Smooth muscle cell (in vitro differentiated cells): Measurements from ENCODE around the gene EDEM2. TPM values are rescaled to one million over a fixed set of nuclear protein-coding genes. Genes with fewer than 3 reads are reported as not detected.
"Not testable (repeated sequence)": the region's sequence is repeated elsewhere in the genome, so short reads cannot be mapped to it uniquely, and the experiment has no call there.

Source experiments
- DNase-seq: peaks from one replicate; lab custom pipeline; 2025; ENCODE audit not compliant: unreplicated experiment; lab: John Stamatoyannopoulos, UW
- H2AFZ ChIP-seq: fragments of 200-600 bp; sonication (generic); 2 replicates; pipeline ENCODE4 v1.6.0; 2016; ENCODE audit warnings: antibody characterized with exemption, low read depth, mild to moderate bottlenecking
- H3F3A ChIP-seq: fragments of 200-600 bp; sonication (generic); 2 replicates; pipeline ENCODE4 v1.6.0; 2017; ENCODE audit warnings: antibody characterized with exemption, low read depth
- H3K27ac ChIP-seq: fragments of 200-600 bp; sonication (generic); 2 replicates; pipeline ENCODE4 v1.5.1; 2016; ENCODE audit warnings: low read depth, mild to moderate bottlenecking
- H3K27me3 ChIP-seq: fragments of 200-600 bp; sonication (generic); 2 replicates; pipeline ENCODE4 v1.6.1; 2016; ENCODE audit warnings: low read depth, mild to moderate bottlenecking
- H3K36me3 ChIP-seq: fragments of 200-600 bp; sonication (generic); 2 replicates; pipeline ENCODE4 v1.5.1; 2016; ENCODE audit warnings: low read depth
- H3K4me1 ChIP-seq: fragments of 200-600 bp; sonication (generic); 2 replicates; pipeline ENCODE4 v1.5.1; 2016; ENCODE audit warnings: low read depth
- H3K4me2 ChIP-seq: fragments of 200-600 bp; sonication (generic); 2 replicates; pipeline ENCODE4 v1.6.0; 2016; ENCODE audit warnings: mild to moderate bottlenecking
- H3K4me3 ChIP-seq: fragments of 200-600 bp; sonication (generic); 2 replicates; pipeline ENCODE4 v1.5.1; 2016; ENCODE audit warnings: mild to moderate bottlenecking
- H3K79me2 ChIP-seq: fragments of 200-600 bp; sonication (generic); 2 replicates; pipeline ENCODE4 v1.6.0; 2016; ENCODE audit warnings: low read depth, mild to moderate bottlenecking
- H3K9ac ChIP-seq: fragments of 200-600 bp; sonication (generic); 2 replicates; pipeline ENCODE4 v1.6.0; 2016; ENCODE audit warnings: low read depth
- H3K9me3 ChIP-seq: fragments of 200-600 bp; sonication (generic); replicated peaks from 2 replicates; pipeline ENCODE4 v1.5.1; 2016; ENCODE audit warnings: low read depth
- H4K20me1 ChIP-seq: fragments of 200-600 bp; sonication (generic); 2 replicates; pipeline ENCODE4 v1.6.0; 2016; ENCODE audit warnings: low read depth
- WGBS: methylation state at CpG from one replicate; pipeline ENCODE4 v1.1.7; 2016; ENCODE audit warnings: low lambda C conversion rate; 5-methylcytosine and 5-hydroxymethylcytosine counted together
- polyA plus RNA-seq: library from polyadenylated mRNA; unstranded; fragments of >200 nt; fragmentation: Nextera tagmentation; extraction: Ambion mirVana; gene quantifications from 2 replicates; pipeline ENCODE4 v1.2.1, GENCODE V29; 2016
- total RNA-seq: library from RNA; depleted of rRNA; stranded (reverse); fragments of >200 nt; gene quantifications from 2 replicates; pipeline ENCODE4 v1.2.3, GENCODE V29; 2014
- TF ChIP-seq, protein P1 (sequence below): fragments of 200-600 bp; sonication (generic); IDR thresholded peaks from 2 replicates; pipeline ENCODE4 v1.5.1; 2017; ENCODE audit warnings: borderline replicate concordance, mild to moderate bottlenecking, antibody characterized with exemption; ENCODE audit not compliant: insufficient read depth, poor library complexity, severe bottlenecking

Gene EDEM2
- total and polyA plus RNA-seq, 2 experiments from 2014 or later: 11.6 to 22.6 TPM

DNA sequence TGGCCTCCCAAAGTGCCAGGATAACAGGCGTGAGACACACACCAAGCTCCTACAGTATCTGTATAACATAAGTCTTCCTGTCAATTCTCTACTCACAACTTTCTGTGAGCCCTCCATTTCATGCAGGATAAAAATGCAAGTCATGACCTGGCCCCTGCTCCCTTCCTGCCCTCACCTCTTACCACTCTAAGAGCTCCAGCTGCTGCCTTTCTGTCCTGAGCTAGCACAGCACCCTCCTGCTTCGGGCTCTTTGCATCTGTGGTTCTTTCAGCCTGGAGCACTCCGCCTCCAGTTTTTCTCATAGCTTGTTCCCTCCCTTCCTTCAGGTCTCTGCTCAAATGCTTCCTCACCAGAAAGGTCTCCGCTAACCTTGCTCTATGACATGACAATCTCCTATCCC lies 30.9 kb downstream of the EDEM2 start:
- H3K9ac ChIP-seq: no peak overlapping the region
- H3K4me2 ChIP-seq: no peak overlapping the region
- H3F3A ChIP-seq: no peaks in the 10 kb centered on the region
- H3K79me2 ChIP-seq: no peaks in the 10 kb centered on the region
- H3K27me3 ChIP-seq: no peaks in the 10 kb centered on the region
- no peaks in the 10 kb centered on the region for H3K9me3 ChIP-seq
- no peaks in the 10 kb centered on the region for H4K20me1 ChIP-seq
- TF ChIP-seq, protein P1, sequence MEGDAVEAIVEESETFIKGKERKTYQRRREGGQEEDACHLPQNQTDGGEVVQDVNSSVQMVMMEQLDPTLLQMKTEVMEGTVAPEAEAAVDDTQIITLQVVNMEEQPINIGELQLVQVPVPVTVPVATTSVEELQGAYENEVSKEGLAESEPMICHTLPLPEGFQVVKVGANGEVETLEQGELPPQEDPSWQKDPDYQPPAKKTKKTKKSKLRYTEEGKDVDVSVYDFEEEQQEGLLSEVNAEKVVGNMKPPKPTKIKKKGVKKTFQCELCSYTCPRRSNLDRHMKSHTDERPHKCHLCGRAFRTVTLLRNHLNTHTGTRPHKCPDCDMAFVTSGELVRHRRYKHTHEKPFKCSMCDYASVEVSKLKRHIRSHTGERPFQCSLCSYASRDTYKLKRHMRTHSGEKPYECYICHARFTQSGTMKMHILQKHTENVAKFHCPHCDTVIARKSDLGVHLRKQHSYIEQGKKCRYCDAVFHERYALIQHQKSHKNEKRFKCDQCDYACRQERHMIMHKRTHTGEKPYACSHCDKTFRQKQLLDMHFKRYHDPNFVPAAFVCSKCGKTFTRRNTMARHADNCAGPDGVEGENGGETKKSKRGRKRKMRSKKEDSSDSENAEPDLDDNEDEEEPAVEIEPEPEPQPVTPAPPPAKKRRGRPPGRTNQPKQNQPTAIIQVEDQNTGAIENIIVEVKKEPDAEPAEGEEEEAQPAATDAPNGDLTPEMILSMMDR: no peak
- WGBS: 96% methylated on average over 4 of the region's 4 CpGs
- H3K36me3 ChIP-seq: no peaks in the 10 kb centered on the region
- no peak overlapping the region for H3K27ac ChIP-seq
- H2AFZ ChIP-seq: no peak overlapping the region
- H3K4me1 ChIP-seq: no peaks in the 10 kb centered on the region
- H3K4me3 ChIP-seq: no peak overlapping the region
- DNase-seq: no peak

DNA sequence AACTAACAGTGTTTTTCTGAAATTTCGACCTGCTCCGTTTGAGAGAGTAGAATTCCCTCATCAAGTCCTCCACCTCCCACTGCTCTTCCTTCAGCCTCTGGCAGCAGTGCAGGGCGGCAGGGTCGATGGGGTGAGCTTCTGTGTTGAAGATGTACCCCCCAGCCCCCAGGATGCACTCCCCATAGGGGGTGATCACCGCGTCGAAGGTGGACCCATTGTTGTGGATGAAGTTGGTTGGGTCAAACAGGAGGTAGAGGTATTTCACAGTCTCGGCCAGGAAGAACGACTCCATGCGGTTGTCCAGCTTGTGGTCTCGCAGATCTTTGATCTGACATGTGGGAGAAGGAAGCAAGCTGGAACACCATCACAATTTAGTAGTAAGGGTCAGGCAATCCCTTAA lies 31.5 kb downstream of the EDEM2 start:
- TF ChIP-seq, protein P1: no peak
- Histone ChIP-seq H3K4me3 (no peak overlapping the region), H3K79me2 (no peaks in the 10 kb centered on the region), H3F3A (no peaks in the 10 kb centered on the region), H4K20me1 (no peaks in the 10 kb centered on the region), H3K4me1 (no peaks in the 10 kb centered on the region), H3K27ac (no peak overlapping the region), H3K4me2 (no peak overlapping the region), H3K9me3 (no peaks in the 10 kb centered on the region), H3K27me3 (no peaks in the 10 kb centered on the region), H3K9ac (no peak overlapping the region), H3K36me3 (no peaks in the 10 kb centered on the region), H2AFZ (no peak overlapping the region)
- DNase-seq: no peak
- WGBS: 95% methylated on average over 11 of the region's 11 CpGs

GRCh38 chr20:35112276-35112675 lies 34.9 kb downstream of the EDEM2 start:
- H3K4me3 ChIP-seq, DNase-seq, H3K36me3 ChIP-seq, H2AFZ ChIP-seq, H3K79me2 ChIP-seq, H4K20me1 ChIP-seq, H3K27ac ChIP-seq, H3K27me3 ChIP-seq, H3F3A ChIP-seq, H3K4me2 ChIP-seq, H3K9ac ChIP-seq, H3K9me3 ChIP-seq, H3K4me1 ChIP-seq: not testable (repeated sequence)
- over 99% methylated on average over 5 of the region's 5 CpGs for WGBS

DNA sequence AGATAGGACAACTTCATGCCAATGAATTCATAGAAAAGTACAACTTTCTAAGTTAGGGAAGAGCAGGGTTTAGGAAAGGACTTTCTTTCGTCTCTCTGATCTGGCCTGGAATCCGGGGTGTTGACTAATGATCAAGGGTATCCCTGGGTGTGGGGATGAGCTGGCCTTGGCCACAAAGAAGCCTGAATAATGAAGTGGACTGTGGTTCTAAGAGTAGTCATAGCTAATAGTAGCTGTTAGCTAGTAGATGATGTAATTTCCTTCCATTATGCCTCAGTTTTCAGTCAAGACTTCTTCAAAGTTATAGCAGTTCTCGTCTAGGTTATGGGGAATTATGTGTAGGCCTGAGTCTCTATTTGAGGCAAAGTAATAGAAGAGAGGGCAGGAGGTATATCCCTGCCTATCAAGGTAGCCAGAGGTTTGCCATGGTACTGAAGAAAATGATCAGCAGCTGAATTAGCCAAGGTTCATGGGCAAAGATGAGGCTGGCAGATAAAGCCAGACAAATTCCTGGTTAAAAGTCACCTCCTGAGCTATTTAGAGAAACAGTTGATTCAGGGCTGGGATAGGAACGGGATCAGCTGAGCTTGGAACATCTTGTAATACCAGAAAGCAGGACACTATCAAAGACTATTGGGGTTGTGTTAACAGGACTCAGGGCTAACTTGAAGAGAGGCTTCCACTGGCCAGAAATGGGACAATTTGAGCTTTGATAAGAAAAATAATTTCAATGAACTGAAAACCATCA lies 35.8 kb downstream of the EDEM2 start:
- no peak for DNase-seq
- H3K9me3 ChIP-seq: no peaks in the 10 kb centered on the region
- 42% methylated on average over 4 of the region's 4 CpGs for WGBS
- H2AFZ ChIP-seq: no peak overlapping the region
- no peaks in the 10 kb centered on the region for H3K36me3 ChIP-seq
- TF ChIP-seq, protein P1: no peak
- no peak overlapping the region for H3K9ac ChIP-seq
- no peaks in the 10 kb centered on the region for H3K79me2 ChIP-seq
- no peak overlapping the region for H3K4me3 ChIP-seq
- no peaks in the 10 kb centered on the region for H3F3A ChIP-seq
- H3K4me1 ChIP-seq: no peaks in the 10 kb centered on the region
- H4K20me1 ChIP-seq: no peaks in the 10 kb centered on the region
- H3K27ac ChIP-seq: peak overlapping the region; percentile 84
- no peaks in the 10 kb centered on the region for H3K27me3 ChIP-seq
- no peak overlapping the region for H3K4me2 ChIP-seq
